ENCODE measurements around the gene ZMYND11. TPM values are rescaled to one million over a fixed set of nuclear protein-coding genes. Genes with fewer than 3 reads are reported as not detected.
A peak's percentile ranks its signal among the peaks of the same experiment; 100 is the strongest.

Gene ZMYND11
- total and polyA plus RNA-seq, 4 donors = 29.5 to 78.3 (median 43.2) TPM

DNA sequence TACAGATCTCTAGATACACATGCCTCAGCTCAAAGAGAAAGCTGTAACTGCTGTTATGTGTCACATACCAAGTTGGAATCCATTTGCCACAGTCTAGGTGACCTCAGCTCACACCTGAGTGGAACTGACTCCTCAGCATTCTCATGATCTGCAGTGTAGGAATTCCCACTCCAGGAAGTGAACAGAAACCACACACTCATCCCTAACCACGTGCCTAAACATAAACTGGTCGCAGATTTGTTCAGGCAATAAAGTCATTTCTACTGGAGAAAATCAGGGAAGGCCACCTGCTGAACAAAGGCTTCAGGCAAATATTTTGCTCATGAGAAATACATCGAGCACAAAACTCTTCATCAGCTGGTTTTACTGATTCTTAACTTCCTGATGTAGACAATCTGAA is 23.0 kb upstream of the ZMYND11 start:
- 50 to 66% methylated on average over 3 of the region's 3 CpGs for WGBS, 2 donors
- Histone ChIP-seq H3K27ac (ENCODE audit: low read depth in 1 of 2, low read length in 1 of 2) (no peak overlapping the region), H3K27me3 (ENCODE audit: control insufficient read depth in 3 of 3, insufficient read depth in 3 of 3, low read length in 2 of 3) (no peaks in the 10 kb centered on the region)

GRCh38 chr10:124874-125273 is 10.4 kb upstream of the ZMYND11 start:
- Histone ChIP-seq H3K27ac (ENCODE audit: low read depth in 1 of 2, low read length in 1 of 2) (no peak overlapping the region), H3K36me3 (ENCODE audit: control insufficient read depth in 4 of 4, insufficient read depth in 4 of 4, low read length in 4 of 4) (no peaks in the 10 kb centered on the region), H3K9me3 (ENCODE audit: control insufficient read depth in 4 of 4, insufficient read depth in 3 of 4, low read length in 3 of 4) (peaks cover 0 to 2% (median 0%) of the 10 kb centered on the region in 4 donors), H3K27me3 (ENCODE audit: control insufficient read depth in 3 of 3, insufficient read depth in 3 of 3, low read length in 2 of 3) (no peaks in the 10 kb centered on the region), H3K4me3 (no peak overlapping the region), H3K4me1 (ENCODE audit: control insufficient read depth in 5 of 5, insufficient read depth in 5 of 5, low read length in 5 of 5) (no peaks in the 10 kb centered on the region), H3K9ac (ENCODE audit: insufficient read depth in 1 of 2, low read length in 2 of 2) (no peak overlapping the region)
- TF ChIP-seq, protein P1, sequence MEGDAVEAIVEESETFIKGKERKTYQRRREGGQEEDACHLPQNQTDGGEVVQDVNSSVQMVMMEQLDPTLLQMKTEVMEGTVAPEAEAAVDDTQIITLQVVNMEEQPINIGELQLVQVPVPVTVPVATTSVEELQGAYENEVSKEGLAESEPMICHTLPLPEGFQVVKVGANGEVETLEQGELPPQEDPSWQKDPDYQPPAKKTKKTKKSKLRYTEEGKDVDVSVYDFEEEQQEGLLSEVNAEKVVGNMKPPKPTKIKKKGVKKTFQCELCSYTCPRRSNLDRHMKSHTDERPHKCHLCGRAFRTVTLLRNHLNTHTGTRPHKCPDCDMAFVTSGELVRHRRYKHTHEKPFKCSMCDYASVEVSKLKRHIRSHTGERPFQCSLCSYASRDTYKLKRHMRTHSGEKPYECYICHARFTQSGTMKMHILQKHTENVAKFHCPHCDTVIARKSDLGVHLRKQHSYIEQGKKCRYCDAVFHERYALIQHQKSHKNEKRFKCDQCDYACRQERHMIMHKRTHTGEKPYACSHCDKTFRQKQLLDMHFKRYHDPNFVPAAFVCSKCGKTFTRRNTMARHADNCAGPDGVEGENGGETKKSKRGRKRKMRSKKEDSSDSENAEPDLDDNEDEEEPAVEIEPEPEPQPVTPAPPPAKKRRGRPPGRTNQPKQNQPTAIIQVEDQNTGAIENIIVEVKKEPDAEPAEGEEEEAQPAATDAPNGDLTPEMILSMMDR (IDR thresholded peaks at IDR 0.05; ENCODE audit: control extremely low read depth, extremely low read depth) = no peak
- DNase-seq = no peak
- ATAC-seq (ENCODE audit: insufficient read depth, low FRiP score) = no peak
- WGBS, 2 donors = 92 to 95% methylated on average over 1 of the region's 1 CpG

More for the DNA sequence above, 23.0 kb upstream of the ZMYND11 start:
- TF ChIP-seq, protein P1 (IDR thresholded peaks at IDR 0.05; ENCODE audit: control extremely low read depth, extremely low read depth) = no peak
- H3K9me3 ChIP-seq (ENCODE audit: control insufficient read depth in 4 of 4, insufficient read depth in 3 of 4, low read length in 3 of 4) = no peaks in the 10 kb centered on the region
- no peaks in the 10 kb centered on the region for H3K36me3 ChIP-seq (ENCODE audit: control insufficient read depth in 4 of 4, insufficient read depth in 4 of 4, low read length in 4 of 4)
- DNase-seq (no peak), ATAC-seq (ENCODE audit: insufficient read depth, low FRiP score) (peak; percentile 41)
- H3K4me1 ChIP-seq (ENCODE audit: control insufficient read depth in 5 of 5, insufficient read depth in 5 of 5, low read length in 5 of 5) = peaks cover 0 to 4% (median 0%) of the 10 kb centered on the region in 5 donors
- H3K4me3 ChIP-seq = no peak overlapping the region
- no peak overlapping the region for H3K9ac ChIP-seq (ENCODE audit: insufficient read depth in 1 of 2, low read length in 2 of 2)

- Histone ChIP-seq H3K4me3 (no peak overlapping the region), H3K27me3 (ENCODE audit: control insufficient read depth in 3 of 3, insufficient read depth in 3 of 3, low read length in 2 of 3) (no peaks in the 10 kb centered on the region), H3K9me3 (ENCODE audit: control insufficient read depth in 4 of 4, insufficient read depth in 3 of 4, low read length in 3 of 4) (no peaks in the 10 kb centered on the region), H3K27ac (ENCODE audit: low read depth in 1 of 2, low read length in 1 of 2) (no peak overlapping the region), H3K36me3 (ENCODE audit: control insufficient read depth in 4 of 4, insufficient read depth in 4 of 4, low read length in 4 of 4) (no peaks in the 10 kb centered on the region), H3K4me1 (ENCODE audit: control insufficient read depth in 5 of 5, insufficient read depth in 5 of 5, low read length in 5 of 5) (peaks cover 0 to 6% (median 0%) of the 10 kb centered on the region in 5 donors), H3K9ac (ENCODE audit: insufficient read depth in 1 of 2, low read length in 2 of 2) (no peak overlapping the region)
- ATAC-seq (ENCODE audit: insufficient read depth, low FRiP score) (peak; percentile 34), DNase-seq (peak in 1 of 3 donors; percentile 39)
- 20 to 57% methylated on average over 9 of the region's 9 CpGs for WGBS, 2 donors
- TF ChIP-seq, protein P1 (IDR thresholded peaks at IDR 0.05; ENCODE audit: control extremely low read depth, extremely low read depth) = no peak
Measured at GRCh38 chr10:127612-128432, 7.4 kb upstream of the ZMYND11 start.

Data from lung (tissue), 12 donors.